H1 (cell line): ENCODE measurements around the gene U2AF1L4. TPM values are rescaled to one million over a fixed set of nuclear protein-coding genes. Genes with fewer than 3 reads are reported as not detected.

ENCODE experiments used
- CHD2 ChIP-seq: IDR thresholded peaks from 2 replicates; pipeline ENCODE4 v1.6.1; 2012; ENCODE audit warnings: low read length, improper control_type of control experiment
- EP300 ChIP-seq, 2 experiments: IDR thresholded peaks; 1 replicate in 1 of 2; 2 replicates in 1 of 2; pipeline ENCODE4 v1.6.1; 2011 to 2012; ENCODE audit warnings: low read depth in 2 of 2, low read length in 2 of 2, mild to moderate bottlenecking in 2 of 2, borderline replicate concordance in 1 of 2, inconsistent platforms in 1 of 2, moderate library complexity in 1 of 2
- KDM4A ChIP-seq: IDR thresholded peaks from one replicate; pipeline ENCODE4 v1.7.1; 2012; ENCODE audit warnings: low read depth, mild to moderate bottlenecking, moderate library complexity, low read length, inconsistent platforms; ENCODE audit not compliant: severe bottlenecking
- POLR2A ChIP-seq, 2 experiments: IDR thresholded peaks; 1 replicate in 1 of 2; 2 replicates in 1 of 2; pipeline ENCODE4 v1.6.1; 2011; ENCODE audit warnings: low read depth in 2 of 2, low read length in 2 of 2, mild to moderate bottlenecking in 2 of 2; ENCODE audit errors: control extremely low read depth in 1 of 2
- SIN3A ChIP-seq, 2 experiments: IDR thresholded peaks in 1 of 2; conservative IDR thresholded peaks in 1 of 2; 2 replicates each; pipeline ENCODE4 v1.6.1; 2011 to 2012; ENCODE audit warnings: low read length in 2 of 2, improper control_type of control experiment in 1 of 2, low read depth in 1 of 2, mild to moderate bottlenecking in 1 of 2
- polyA plus RNA-seq, 7 experiments: library from polyadenylated mRNA; depleted of rRNA in 3 of 7; stranded (reverse) in 5 of 7; unstranded in 2 of 7; fragments of >200 nt in 5 of 7; fragments of 200-250 nt in 2 of 7; gene quantifications; 1 replicate in 5 of 7; 2 replicates in 1 of 7; 4 replicates in 1 of 7; pipeline versions ENCODE4 v1.2.1 to v1.2.3, GENCODE V29; 2011 to 2013; ENCODE audit warnings: missing spikeins in 2 of 7, mixed read lengths in 2 of 7
- total RNA-seq: library from RNA; stranded (reverse); fragmentation: NEBNext Ultra II Directional; extraction: Animal tissue kit (Norgen Biotek cat#: 25700); gene quantifications from 2 replicates; pipeline ENCODE4 v1.2.1, GENCODE V29; 2021

The U2AF1L4 gene
- total and polyA plus RNA-seq, 2 of the 8 experiments (the other 6 are each of a cell fraction or from before 2014, with no cell fraction given): 15.1 to 32.7 TPM

DNA sequence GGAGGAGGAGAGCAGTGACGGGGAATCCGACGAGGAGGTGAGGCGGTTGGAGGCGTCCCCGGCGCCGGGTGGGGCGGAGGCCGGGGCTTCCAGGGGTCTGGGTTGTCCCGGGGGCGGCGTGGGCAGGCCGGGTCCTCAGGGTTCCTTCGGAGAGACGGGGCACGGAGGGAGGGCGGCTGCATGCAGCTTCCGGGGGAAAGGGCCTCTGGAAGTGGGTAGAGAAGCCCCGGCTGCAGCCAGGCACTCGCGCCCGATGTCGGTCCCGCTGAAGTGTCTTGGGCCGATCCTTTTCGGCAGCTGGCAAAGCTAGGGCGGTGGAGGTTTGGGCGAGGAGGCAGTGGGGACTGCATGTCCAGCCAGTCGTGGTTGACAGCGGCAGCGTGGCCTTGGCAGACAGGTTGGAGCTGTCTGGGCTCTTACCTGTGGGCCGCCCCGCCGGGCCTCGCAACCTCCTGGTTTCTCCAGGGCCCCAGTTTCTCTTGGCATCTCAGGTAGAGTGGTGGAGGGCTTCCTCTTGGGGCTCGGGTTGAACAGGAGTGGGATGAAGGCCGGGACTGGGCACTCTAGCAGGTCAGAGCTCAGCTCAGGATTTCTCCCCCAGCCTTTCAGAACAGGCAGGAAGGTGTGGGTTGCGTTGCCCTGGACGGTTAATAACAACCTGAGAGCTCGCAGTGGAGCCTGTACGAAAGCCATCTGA lies 26.7 kb downstream of the U2AF1L4 start (continued):
- TF ChIP-seq POLR2A (IDR thresholded peaks at IDR 0.05; ENCODE audit: control extremely low read depth in 1 of 2, low read depth in 2 of 2, low read length in 2 of 2): no peak
- peak; percentile 25 for TF ChIP-seq KDM4A
- no peak for TF ChIP-seq EP300 (IDR thresholded peaks at IDR 0.05; ENCODE audit: borderline replicate concordance in 1 of 2, low read depth in 2 of 2, low read length in 2 of 2)
- peak; percentile 75 to 82; a peak in 3 of 4 replicates for TF ChIP-seq SIN3A (conservative IDR thresholded peaks at IDR 0.05 in 1 of 2, IDR thresholded peaks at IDR 0.05 in 1 of 2; ENCODE audit: low read depth in 1 of 2, low read length in 2 of 2)
- no peak for TF ChIP-seq CHD2
